Small intestine (tissue), 7 donors: Measurements from ENCODE around the gene IGSF3. TPM values are rescaled to one million over a fixed set of nuclear protein-coding genes. Genes with fewer than 3 reads are reported as not detected.

Experiments used
- DNase-seq, 2 donors: peaks; one replicate each; pipeline versions ENCODE4 v3.0.0 to v3.0.0-alpha.2; 2013
- FAIRE-seq: peaks from 2 replicates; lab custom pipeline; 2012; peaks lifted over from hg19 to GRCh38; lab: Jason Lieb, UNC
- H3K27ac ChIP-seq, 3 donors: one replicate each; pipeline ENCODE4 v1.5.1; 2013; ENCODE audit warnings: low read length in 2 of 3, mild to moderate bottlenecking in 2 of 3, control low read depth in 1 of 3, inconsistent platforms in 1 of 3, low read depth in 1 of 3, moderate library complexity in 1 of 3
- H3K27me3 ChIP-seq, 3 donors: one replicate each; pipeline ENCODE4 v1.6.1; 2013; ENCODE audit warnings: low read length in 3 of 3, inconsistent platforms in 1 of 3; ENCODE audit not compliant: control insufficient read depth in 3 of 3, insufficient read depth in 3 of 3
- H3K36me3 ChIP-seq, 3 donors: one replicate each; pipeline ENCODE4 v1.6.1; 2013; ENCODE audit warnings: low read length in 3 of 3, inconsistent platforms in 1 of 3, low read depth in 1 of 3, mild to moderate bottlenecking in 1 of 3, moderate library complexity in 1 of 3; ENCODE audit not compliant: control insufficient read depth in 3 of 3, insufficient read depth in 2 of 3
- H3K4me1 ChIP-seq, 3 donors: one replicate each; pipeline ENCODE4 v1.6.1; 2013; ENCODE audit warnings: low read length in 2 of 3, inconsistent platforms in 1 of 3, low read depth in 1 of 3, mild to moderate bottlenecking in 1 of 3, moderate library complexity in 1 of 3; ENCODE audit not compliant: control insufficient read depth in 3 of 3, insufficient read depth in 2 of 3
- H3K4me3 ChIP-seq, 3 donors: one replicate each; pipeline ENCODE4 v1.5.1; 2013; ENCODE audit warnings: low read length in 3 of 3, control low read depth in 1 of 3, inconsistent platforms in 1 of 3, low read depth in 1 of 3, mild to moderate bottlenecking in 1 of 3, moderate library complexity in 1 of 3
- H3K9me3 ChIP-seq, 2 donors: one replicate each; pipeline ENCODE4 v1.6.1; 2013; ENCODE audit warnings: low read depth in 1 of 2, low read length in 1 of 2; ENCODE audit not compliant: control insufficient read depth in 2 of 2, insufficient read depth in 1 of 2
- WGBS, 3 donors: extraction: QIAGEN DNeasy Blood & Tissue Kit; methylation state at CpG; one replicate each; pipeline ENCODE4 v1.1.7; 2013; 5-methylcytosine and 5-hydroxymethylcytosine counted together
- polyA plus RNA-seq, 4 donors: library from polyadenylated mRNA; stranded (reverse) in 3 of 4; unstranded in 1 of 4; fragments of 200-250 nt in 3 of 4; fragments of 120-200 nt in 1 of 4; gene quantifications; one replicate each; pipeline versions ENCODE4 v1.2.1 to v1.2.3, GENCODE V29; 2013
- donor health status: healthy with polysubstance abuse.
- donor health status: control.
- donor health status: control.
- donor health status: Bipolar disorder and iron deficiency.
- donor health status: healthy.

Gene IGSF3
- polyA plus RNA-seq, 4 donors: 5.4 to 44.8 (median 7.0) TPM

GRCh38 chr1:116586741-116587143, 80.8 kb downstream of the IGSF3 start:
- Histone ChIP-seq H3K4me1 (peaks cover 0 to 15% (median 5%) of the 10 kb centered on the region in 3 donors), H3K27ac (no peak overlapping the region), H3K9me3 (no peaks in the 10 kb centered on the region), H3K36me3 (peaks cover 0 to 48% (median 2%) of the 10 kb centered on the region in 3 donors), H3K4me3 (no peak overlapping the region), H3K27me3 (no peaks in the 10 kb centered on the region)
- 77 to 94% (median 93%) methylated on average over 3 of the region's 3 CpGs for WGBS, 3 donors
- DNase-seq (no peak), FAIRE-seq (no peak)

DNA sequence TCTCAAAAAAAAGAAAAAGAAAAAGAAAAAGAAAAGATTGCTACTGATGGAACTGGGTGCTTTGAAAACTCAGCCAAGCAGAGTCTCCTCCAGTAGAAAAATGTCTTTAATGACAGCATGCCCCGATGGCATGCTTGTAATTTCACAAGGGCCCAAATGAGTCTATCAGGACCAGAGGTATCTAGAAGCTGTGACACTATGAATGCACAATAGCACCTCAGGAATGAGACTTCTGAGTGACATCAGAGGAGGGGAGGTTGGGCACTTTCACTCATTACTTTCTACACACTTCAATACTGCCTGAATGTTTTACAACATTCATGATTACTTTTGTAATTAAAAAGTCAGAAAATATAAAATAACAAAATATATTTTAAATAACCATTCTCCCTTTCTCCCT, 81.6 kb downstream of the IGSF3 start:
- FAIRE-seq: no peak
- Histone ChIP-seq H3K36me3 (peaks cover 0 to 52% (median 2%) of the 10 kb centered on the region in 3 donors), H3K4me1 (peaks cover 0 to 14% (median 5%) of the 10 kb centered on the region in 3 donors), H3K27ac (no peak overlapping the region), H3K4me3 (no peak overlapping the region), H3K9me3 (no peaks in the 10 kb centered on the region), H3K27me3 (no peaks in the 10 kb centered on the region)
- DNase-seq: no peak
- 65 to 90% (median 80%) methylated on average over 1 of the region's 1 CpG for WGBS, 3 donors

DNA sequence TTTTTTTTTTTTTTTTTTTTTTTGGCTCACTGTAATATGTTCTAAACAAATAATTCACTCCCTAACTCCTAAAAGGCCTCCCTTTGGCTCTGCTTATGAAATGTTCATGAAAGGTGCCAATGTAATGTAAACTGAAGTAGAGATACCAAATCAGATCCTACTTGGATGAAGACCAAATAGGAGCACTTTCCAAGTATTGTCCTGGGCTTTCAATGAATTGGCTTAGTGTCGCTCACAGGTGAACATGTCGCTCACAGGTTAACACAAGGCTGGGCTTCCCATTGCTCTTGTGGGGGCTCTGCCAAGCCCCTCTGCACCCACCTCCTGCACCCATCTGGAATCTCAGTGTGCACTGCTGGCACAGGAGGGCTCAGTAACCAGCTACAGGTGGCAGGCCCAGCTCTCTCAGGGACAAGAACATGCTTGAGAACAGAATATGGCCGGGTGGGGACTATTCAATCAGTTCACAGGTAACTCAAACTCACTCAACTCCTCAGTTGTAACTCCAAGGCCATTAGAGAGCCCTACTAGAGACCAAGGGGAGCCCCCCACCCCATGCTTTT, 86.1 kb downstream of the IGSF3 start:
- H3K27ac ChIP-seq: no peak overlapping the region
- H3K36me3 ChIP-seq: peaks cover 0 to 50% (median 5%) of the 10 kb centered on the region in 3 donors
- WGBS, 3 donors: 41 to 77% (median 53%) methylated on average over 3 of the region's 3 CpGs
- DNase-seq (no peak), FAIRE-seq (no peak)
- no peaks in the 10 kb centered on the region for H3K9me3 ChIP-seq
- no peaks in the 10 kb centered on the region for H3K4me1 ChIP-seq
- no peak overlapping the region for H3K4me3 ChIP-seq
- H3K27me3 ChIP-seq: no peaks in the 10 kb centered on the region

- Histone ChIP-seq H3K27ac (no peak overlapping the region), H3K4me3 (no peak overlapping the region), H3K36me3 (peaks cover 0 to 57% (median 5%) of the 10 kb centered on the region in 3 donors), H3K4me1 (no peaks in the 10 kb centered on the region), H3K9me3 (no peaks in the 10 kb centered on the region), H3K27me3 (no peaks in the 10 kb centered on the region)
- DNase-seq (no peak), FAIRE-seq (no peak)
- 79 to 87% (median 81%) methylated on average over 7 of the region's 7 CpGs for WGBS, 3 donors
Observed at GRCh38 chr1:116580446-116581322, 86.8 kb downstream of the IGSF3 start.

DNA sequence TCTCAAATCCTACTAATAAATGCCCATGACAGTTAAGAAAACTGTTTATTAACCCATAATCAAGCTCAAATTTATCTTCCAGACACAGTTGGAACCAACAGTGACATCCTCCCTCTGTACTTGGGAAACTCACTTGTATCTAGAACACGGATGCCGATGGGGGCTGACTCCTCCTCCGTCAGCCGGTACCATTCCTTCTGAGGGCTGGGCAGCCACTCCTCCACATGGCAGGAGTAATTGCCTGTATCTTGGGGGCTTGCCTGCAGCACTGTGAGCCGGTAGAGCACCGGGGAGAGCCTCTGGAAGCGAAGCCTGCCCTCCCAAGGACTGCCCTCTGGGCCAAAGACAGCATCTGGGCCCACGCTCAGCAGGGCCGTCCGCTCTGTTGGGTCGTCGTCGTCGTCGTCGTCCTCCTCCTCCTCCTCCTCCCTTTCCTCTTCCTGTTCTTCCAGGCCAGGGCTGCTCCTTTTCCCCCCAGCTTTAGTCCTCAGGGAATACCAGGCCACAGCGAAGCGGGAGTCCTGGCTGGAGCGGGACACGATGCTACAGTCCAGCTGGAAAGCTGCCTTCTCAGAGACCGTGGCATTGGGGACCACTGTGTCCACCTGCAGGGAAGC, 88.2 kb downstream of the IGSF3 start:
- WGBS, 3 donors: 83 to 90% (median 88%) methylated on average over 20 to 21 of the region's 21 CpGs

GRCh38 chr1:116578581-116578980, 89.0 kb downstream of the IGSF3 start:
- H3K27ac ChIP-seq: no peak overlapping the region
- H3K4me1 ChIP-seq: peaks cover 0 to 3% (median 0%) of the 10 kb centered on the region in 3 donors
- 95 to 98% (median 97%) methylated on average over 1 of the region's 1 CpG for WGBS, 3 donors
- H3K9me3 ChIP-seq: no peaks in the 10 kb centered on the region
- DNase-seq (no peak), FAIRE-seq (no peak)
- no peak overlapping the region for H3K4me3 ChIP-seq
- peaks cover 0 to 47% (median 5%) of the 10 kb centered on the region in 3 donors for H3K36me3 ChIP-seq
- H3K27me3 ChIP-seq: no peaks in the 10 kb centered on the region

More for the DNA sequence above, 88.2 kb downstream of the IGSF3 start:
- no peak overlapping the region for H3K4me3 ChIP-seq
- peaks cover 0 to 49% (median 5%) of the 10 kb centered on the region in 3 donors for H3K36me3 ChIP-seq
- H3K9me3 ChIP-seq: no peaks in the 10 kb centered on the region
- H3K27me3 ChIP-seq: no peaks in the 10 kb centered on the region
- no peaks in the 10 kb centered on the region for H3K4me1 ChIP-seq
- no peak overlapping the region for H3K27ac ChIP-seq
- DNase-seq (no peak), FAIRE-seq (no peak)

- Histone ChIP-seq H3K4me3 (no peak overlapping the region), H3K27me3 (no peaks in the 10 kb centered on the region), H3K4me1 (peaks cover 0 to 3% (median 0%) of the 10 kb centered on the region in 3 donors), H3K36me3 (peaks cover 0 to 42% (median 5%) of the 10 kb centered on the region in 3 donors), H3K9me3 (no peaks in the 10 kb centered on the region), H3K27ac (no peak overlapping the region)
- no peak for FAIRE-seq
- no peak for DNase-seq
- WGBS, 3 donors: 84 to 86% (median 85%) methylated on average over 5 of the region's 5 CpGs
Observed at GRCh38 chr1:116577759-116578314, 89.7 kb downstream of the IGSF3 start.
